Skin epidermis (tissue), 12 donors: ENCODE results near the gene PARD3.

Source experiments
- H3K27ac ChIP-seq, 21 experiments: fragments of 200-600 bp; sonication (generic) in 11 of 21; one replicate each; pipeline ENCODE4 v1.5.0; 2020; ENCODE audit warnings: mild to moderate bottlenecking in 3 of 21, inconsistent platforms in 2 of 21, moderate library complexity in 2 of 21
- H3K4me3 ChIP-seq, 7 experiments: fragments of 200-600 bp; sonication (generic) in 2 of 7; one replicate each; pipeline ENCODE4 v1.5.0; 2020; ENCODE audit warnings: inconsistent platforms in 2 of 7, mild to moderate bottlenecking in 2 of 7, moderate library complexity in 1 of 7

The PARD3 gene

GRCh38 chr10:34826857-34827766 lies 12.0 kb upstream of the PARD3 start:
- H3K4me3 ChIP-seq, result no peak overlapping the region
- no peak overlapping the region for H3K27ac ChIP-seq

DNA sequence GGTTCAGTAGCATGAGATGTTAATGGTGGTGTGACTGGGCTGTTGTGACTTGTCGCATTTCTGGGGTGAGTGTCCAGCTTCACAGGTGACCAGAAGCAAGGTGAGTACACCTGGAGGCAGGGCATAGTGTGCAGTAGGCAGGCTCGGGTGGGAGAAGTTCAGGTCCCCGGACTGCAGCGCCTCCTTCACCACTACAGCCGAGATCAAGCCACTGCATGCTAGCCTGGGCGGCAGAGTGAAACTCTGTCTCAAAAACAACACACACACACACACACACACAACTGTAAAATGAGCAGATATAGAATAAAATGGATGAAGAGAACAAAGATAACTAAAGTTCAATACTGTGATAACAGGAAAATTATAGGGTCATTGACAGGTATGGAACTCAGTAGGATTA lies 11.1 kb upstream of the PARD3 start:
- H3K4me3 ChIP-seq, result no peak overlapping the region
- H3K27ac ChIP-seq, result no peak overlapping the region

DNA sequence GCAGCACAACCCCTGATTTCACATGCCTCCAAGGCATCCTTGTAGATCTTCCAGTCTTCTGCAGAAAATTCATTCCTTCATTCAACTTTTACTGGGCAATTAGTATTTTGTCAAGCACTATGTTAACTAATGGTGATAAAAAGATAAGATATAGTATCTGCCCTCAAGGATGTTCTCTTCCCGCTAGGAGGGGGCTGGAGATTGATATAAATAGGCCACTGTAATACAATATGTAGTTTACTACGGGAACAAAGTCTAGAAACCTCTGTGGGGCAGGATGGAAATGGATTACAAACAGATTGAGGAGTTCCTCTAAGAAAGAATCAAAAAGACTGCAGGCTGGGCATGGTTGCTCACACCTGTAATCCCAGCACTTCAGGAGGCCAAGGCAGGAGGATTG lies 10.3 kb upstream of the PARD3 start:
- no peak overlapping the region for H3K4me3 ChIP-seq
- no peak overlapping the region for H3K27ac ChIP-seq

GRCh38 chr10:34824870-34825269 lies 9.8 kb upstream of the PARD3 start:
- Histone ChIP-seq H3K4me3 (no peak overlapping the region), H3K27ac (no peak overlapping the region)

GRCh38 chr10:34821587-34822585 lies 6.8 kb upstream of the PARD3 start:
- H3K4me3 ChIP-seq, result no peak overlapping the region
- H3K27ac ChIP-seq, result no peak overlapping the region

GRCh38 chr10:34817586-34817985 lies 2.5 kb upstream of the PARD3 start:
- Histone ChIP-seq H3K27ac (no peak overlapping the region), H3K4me3 (no peak overlapping the region)

DNA sequence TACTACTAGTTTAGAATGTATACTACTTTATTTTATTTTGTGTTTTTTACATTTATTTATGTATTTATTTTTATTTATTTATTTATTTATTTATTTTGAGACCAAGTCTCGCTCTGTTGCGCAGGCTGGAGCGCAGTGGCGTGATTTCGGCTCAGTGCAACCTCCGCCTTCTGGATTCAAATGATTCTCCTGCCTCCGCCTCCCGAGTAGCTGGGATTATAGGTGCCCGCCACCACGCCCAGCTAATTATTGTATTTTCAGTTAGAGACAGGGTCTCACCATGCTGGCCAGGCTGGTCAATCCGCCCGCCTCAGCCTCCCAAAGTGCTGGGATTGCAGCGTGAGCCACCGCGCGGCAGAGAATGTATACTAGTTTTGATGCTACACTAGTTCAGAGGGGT lies 2.0 kb upstream of the PARD3 start:
- no peak overlapping the region for H3K4me3 ChIP-seq
- no peak overlapping the region for H3K27ac ChIP-seq

DNA sequence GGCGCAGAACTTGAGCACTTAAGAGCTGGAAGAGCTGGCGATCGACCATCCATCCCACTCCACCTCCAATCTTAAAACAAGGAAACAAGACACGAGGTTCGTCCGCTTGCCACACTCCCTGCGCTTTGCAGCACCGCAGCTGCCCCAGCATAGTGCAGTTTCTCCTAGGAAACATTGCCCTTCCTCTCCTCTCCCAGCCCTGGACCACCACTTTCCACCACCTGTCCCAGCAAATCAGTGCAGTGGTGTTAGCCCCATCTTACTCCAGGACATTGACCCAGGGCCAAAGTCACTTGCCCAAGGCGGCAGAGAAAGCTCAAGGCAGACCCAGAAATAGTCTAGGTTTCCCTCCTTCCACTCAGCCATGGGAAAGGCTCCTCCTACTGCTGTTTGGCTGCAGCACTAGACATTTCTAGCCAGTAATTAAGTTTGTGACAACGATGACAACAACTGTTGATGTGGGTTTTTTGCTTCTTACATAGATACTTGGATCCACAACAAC lies 1.5 kb upstream of the PARD3 start:
- H3K27ac ChIP-seq, result peak overlapping the region in 7 of 21 experiments; percentile 4 to 93 (median 65)

DNA sequence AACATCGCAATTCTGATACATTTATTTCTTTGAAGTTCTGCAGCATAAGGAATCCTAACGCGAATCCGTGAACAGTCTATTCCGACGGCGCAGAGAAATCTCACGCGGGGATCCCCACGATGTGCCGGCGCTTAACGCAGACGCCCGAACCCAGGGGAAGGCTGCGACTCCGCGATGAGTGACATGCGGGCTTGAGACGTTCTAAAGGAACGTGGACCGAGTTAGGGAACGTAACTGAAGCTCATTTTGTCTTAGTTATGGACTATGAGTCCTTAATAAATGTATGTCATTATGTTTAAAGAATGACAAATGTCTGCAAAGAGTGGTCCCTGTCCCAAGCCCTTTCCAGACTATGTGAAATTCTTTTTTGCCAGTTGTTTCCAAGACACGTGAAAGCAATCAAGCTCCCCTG lies 995 bp upstream of the PARD3 start:
- Histone ChIP-seq H3K4me3 (peak overlapping the region in 6 of 7 experiments; percentile 56 to 80 (median 69)), H3K27ac (peak overlapping the region in 13 of 21 experiments; percentile 34 to 94 (median 88))

More for the DNA sequence above, 1.5 kb upstream of the PARD3 start:
- H3K4me3 ChIP-seq, result peak overlapping the region in 3 of 7 experiments; percentile 67 to 71 (median 67)

- Histone ChIP-seq H3K4me3 (peak overlapping the region; percentile 56 to 80 (median 67)), H3K27ac (peak overlapping the region; percentile 24 to 95 (median 86))
These were observed 247 bp downstream of the PARD3 start for GRCh38 chr10:34814913-34815184.

DNA sequence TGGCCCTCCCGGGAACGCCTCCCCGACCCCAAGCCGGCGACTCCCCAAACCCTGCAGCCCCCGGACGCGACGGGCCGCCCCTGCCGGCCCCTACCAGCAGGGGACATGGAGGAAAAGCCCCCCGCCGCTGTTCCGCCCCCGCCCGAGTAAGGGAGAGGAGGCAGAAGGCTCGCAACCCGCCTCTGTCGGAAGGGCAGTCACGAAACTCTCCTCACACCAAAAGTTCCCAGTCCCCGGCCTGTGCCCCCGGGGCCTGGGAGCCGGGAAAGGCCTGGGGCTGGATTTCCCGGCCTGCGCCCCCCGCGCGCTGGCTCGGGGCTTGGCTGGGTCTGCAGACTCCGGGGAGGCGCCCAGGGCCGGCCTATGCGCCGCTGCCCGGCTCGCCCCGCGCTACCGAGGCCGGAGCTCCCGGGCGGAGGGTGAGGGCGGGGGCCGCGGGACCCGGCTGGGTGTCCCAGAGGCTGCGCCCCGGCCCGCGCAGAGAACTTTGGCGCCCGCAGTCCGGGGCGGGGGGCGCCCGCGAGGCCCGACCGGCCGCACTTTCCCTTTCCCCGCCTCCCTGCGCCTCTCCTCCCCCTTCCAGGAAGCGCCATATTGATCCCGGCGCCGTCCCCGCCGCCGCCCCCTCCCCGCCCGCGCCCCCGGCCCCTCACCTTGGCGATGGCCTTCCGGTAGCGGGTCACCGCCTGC lies 728 bp downstream of the PARD3 start:
- peak overlapping the region; percentile 24 to 95 (median 86) for H3K27ac ChIP-seq
- H3K4me3 ChIP-seq, result peak overlapping the region; percentile 56 to 80 (median 67)

DNA sequence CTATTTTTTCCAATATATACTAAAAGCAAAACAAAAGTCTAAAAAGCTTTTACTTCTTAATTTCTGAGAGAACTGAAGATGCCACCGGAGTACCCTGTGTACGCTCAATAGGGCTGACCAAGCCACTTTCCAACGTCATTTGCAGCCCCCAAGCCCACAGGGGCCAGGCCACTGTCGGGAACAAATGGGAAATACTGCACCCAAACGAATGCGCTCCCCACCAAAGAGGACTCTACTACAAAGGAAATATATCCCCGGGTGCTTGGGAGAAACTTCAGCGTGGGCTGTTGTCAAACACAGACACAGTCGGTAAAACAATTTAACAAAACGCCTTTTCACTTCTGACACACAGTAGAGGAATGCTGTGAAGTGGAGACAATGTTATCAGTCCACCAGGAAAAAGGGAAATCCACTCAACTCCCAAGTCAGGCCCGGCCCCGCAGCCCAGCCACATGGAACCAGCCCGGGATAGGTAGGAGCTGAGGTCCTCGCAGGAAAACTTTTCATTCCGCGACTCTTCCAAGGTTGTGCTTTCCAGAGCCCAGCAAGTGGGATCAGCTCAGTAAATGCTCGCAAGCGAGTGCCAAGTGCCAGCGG lies 1.4 kb downstream of the PARD3 start:
- Histone ChIP-seq H3K4me3 (peak overlapping the region; percentile 56 to 80 (median 67)), H3K27ac (peak overlapping the region; percentile 24 to 95 (median 86))

DNA sequence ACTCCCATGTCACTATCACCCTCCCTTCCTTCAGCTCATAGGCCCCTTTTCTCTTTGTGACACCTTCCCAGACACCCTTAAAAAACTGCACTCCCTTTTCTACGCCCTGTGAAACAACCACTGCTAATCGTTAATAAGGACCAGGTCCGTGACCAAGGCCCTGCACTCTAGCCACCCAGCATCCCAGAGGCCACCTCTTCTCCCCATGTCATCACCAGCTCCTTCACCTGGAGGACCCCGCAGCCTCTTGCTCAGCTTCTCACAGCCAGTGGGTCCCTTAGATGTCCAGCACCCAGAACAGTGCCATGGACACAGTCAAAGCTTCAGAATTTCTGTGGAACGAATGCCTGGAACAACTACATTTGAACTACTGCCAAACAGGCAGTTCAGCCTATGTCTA lies 2.3 kb downstream of the PARD3 start:
- H3K4me3 ChIP-seq, result no peak overlapping the region
- no peak overlapping the region for H3K27ac ChIP-seq

DNA sequence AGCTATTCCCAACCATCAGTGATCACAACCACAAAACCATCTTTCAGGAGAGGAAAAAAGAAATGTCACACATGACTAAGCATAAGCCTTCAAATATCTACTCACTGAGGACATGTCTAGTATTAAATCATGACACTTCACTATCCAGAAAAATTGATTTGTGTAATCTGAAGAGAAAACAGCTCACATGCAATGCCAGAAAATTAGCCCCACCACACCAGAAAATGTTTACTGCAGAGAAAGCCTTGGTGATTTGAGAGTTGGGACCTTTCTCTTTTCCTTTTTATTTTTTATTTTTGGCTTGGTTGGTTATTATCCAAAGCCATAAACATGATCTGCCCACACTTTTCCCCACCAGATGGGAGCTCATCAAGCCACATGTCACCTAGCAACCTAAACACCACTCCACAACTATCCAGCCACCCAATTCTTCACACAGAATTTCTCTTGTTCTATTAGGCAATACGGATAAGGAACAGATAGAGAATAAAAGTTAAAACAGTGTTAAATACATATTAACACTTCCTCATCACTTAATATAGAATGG lies 3.1 kb downstream of the PARD3 start:
- no peak overlapping the region for H3K4me3 ChIP-seq
- H3K27ac ChIP-seq, result no peak overlapping the region

GRCh38 chr10:34811126-34811967 lies 3.7 kb downstream of the PARD3 start:
- Histone ChIP-seq H3K4me3 (no peak overlapping the region), H3K27ac (no peak overlapping the region)

GRCh38 chr10:34809796-34810195 lies 5.3 kb downstream of the PARD3 start:
- peak overlapping the region in 1 of 21 experiments; percentile 54 for H3K27ac ChIP-seq

DNA sequence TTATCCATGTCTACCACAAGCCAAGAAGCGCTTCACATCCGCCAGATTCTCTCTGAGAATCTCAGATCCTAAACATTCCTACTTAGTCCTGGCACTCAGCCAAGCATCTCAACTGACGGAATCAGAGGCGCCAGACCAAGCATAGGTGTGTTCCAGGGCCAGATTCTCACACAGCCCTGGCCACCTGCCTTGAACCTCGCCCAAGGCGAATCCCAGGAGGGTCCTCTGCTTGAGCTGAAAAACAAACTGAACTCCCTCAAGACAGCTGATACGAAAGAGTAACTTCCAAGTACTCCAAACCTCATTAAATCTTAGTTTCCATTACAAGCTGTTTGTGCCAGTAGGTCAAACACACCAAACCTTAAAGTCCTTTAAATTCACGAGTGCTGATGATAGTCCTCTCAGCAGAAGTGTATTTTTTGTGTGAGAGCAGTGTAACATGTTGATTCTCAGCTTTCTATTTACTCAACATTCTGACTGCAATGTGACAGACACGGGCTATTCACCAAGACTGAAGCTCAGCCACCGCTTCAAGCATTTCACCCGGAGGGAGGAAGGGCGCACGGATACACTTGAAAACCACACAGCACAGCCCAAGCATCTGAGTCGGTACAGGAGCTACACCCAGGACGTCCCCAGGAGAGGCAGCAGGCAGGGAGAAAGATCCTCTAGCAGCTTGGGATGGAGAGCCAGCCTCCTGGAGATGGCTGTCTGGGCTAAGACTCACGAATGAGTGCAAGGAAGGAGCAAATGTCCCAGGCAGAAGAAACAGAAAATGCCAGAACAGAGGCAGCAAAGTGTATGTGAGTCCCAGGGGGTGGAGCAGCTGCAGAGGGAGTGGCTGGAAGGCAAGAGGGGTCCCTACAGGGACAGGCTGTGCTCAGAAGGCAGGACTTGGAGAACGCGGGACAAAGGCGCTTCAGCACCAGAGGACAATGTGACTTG lies 6.0 kb downstream of the PARD3 start:
- H3K27ac ChIP-seq, result peak overlapping the region in 4 of 21 experiments; percentile 3 to 62 (median 48)
- H3K4me3 ChIP-seq, result peak overlapping the region in 3 of 7 experiments; percentile 3 to 11 (median 8)

More at GRCh38 chr10:34809796-34810195, 5.3 kb downstream of the PARD3 start:
- H3K4me3 ChIP-seq, result peak overlapping the region in 1 of 7 experiments; percentile 3
